Measurements from ENCODE around the gene SYNPR.

The SYNPR gene

GRCh38 chr3:63370094-63370493 lies 92.0 kb downstream of the SYNPR start:
- DNase-seq (ENCODE audit: low read depth in 2 of 3, low spot score in 2 of 3) = no peak

- DNase-seq (ENCODE audit: low read depth in 2 of 3, low spot score in 2 of 3) = no peak
Measured at GRCh38 chr3:63383040-63383439, 104.9 kb downstream of the SYNPR start.

- DNase-seq (ENCODE audit: low read depth in 2 of 3, low spot score in 2 of 3) = no peak
Measured at GRCh38 chr3:63384382-63384781, 106.3 kb downstream of the SYNPR start.

- no peak for DNase-seq (ENCODE audit: low read depth in 2 of 3, low spot score in 2 of 3)
Measured at GRCh38 chr3:63385629-63386028, 107.5 kb downstream of the SYNPR start.

GRCh38 chr3:63386568-63386967 lies 108.5 kb downstream of the SYNPR start:
- DNase-seq (ENCODE audit: low read depth in 2 of 3, low spot score in 2 of 3) = no peak

GRCh38 chr3:63387568-63387967 lies 109.5 kb downstream of the SYNPR start:
- no peak for DNase-seq (ENCODE audit: low read depth in 2 of 3, low spot score in 2 of 3)

- no peak for DNase-seq (ENCODE audit: low read depth in 2 of 3, low spot score in 2 of 3)
Measured at GRCh38 chr3:63390710-63391230, 112.7 kb downstream of the SYNPR start.

GRCh38 chr3:63395960-63396359 lies 117.9 kb downstream of the SYNPR start:
- no peak for DNase-seq (ENCODE audit: low read depth in 2 of 3, low spot score in 2 of 3)

GRCh38 chr3:63400246-63400860 lies 122.2 kb downstream of the SYNPR start:
- no peak for DNase-seq (ENCODE audit: low read depth in 2 of 3, low spot score in 2 of 3)

GRCh38 chr3:63405882-63406281 lies 127.8 kb downstream of the SYNPR start:
- DNase-seq (ENCODE audit: low read depth in 2 of 3, low spot score in 2 of 3) = no peak

- DNase-seq (ENCODE audit: low read depth in 2 of 3, low spot score in 2 of 3) = no peak
Measured at GRCh38 chr3:63413523-63413922, 135.4 kb downstream of the SYNPR start.

GRCh38 chr3:63414607-63415006 lies 136.5 kb downstream of the SYNPR start:
- no peak for DNase-seq (ENCODE audit: low read depth in 2 of 3, low spot score in 2 of 3)

GRCh38 chr3:63429905-63430304 lies 151.8 kb downstream of the SYNPR start:
- DNase-seq (ENCODE audit: low read depth in 2 of 3, low spot score in 2 of 3) = no peak

- DNase-seq (ENCODE audit: low read depth in 2 of 3, low spot score in 2 of 3) = no peak
Measured at GRCh38 chr3:63430875-63431274, 152.8 kb downstream of the SYNPR start.

GRCh38 chr3:63437858-63438257 lies 159.8 kb downstream of the SYNPR start:
- DNase-seq (ENCODE audit: low read depth in 2 of 3, low spot score in 2 of 3) = no peak

GRCh38 chr3:63438826-63439371 lies 160.8 kb downstream of the SYNPR start:
- DNase-seq (ENCODE audit: low read depth in 2 of 3, low spot score in 2 of 3) = no peak

- DNase-seq (ENCODE audit: low read depth in 2 of 3, low spot score in 2 of 3) = no peak
Measured at GRCh38 chr3:63441262-63441661, 163.2 kb downstream of the SYNPR start.

GRCh38 chr3:63442918-63443317 lies 164.8 kb downstream of the SYNPR start:
- DNase-seq (ENCODE audit: low read depth in 2 of 3, low spot score in 2 of 3) = no peak

GRCh38 chr3:63450023-63450422 lies 171.9 kb downstream of the SYNPR start:
- DNase-seq (ENCODE audit: low read depth in 2 of 3, low spot score in 2 of 3) = no peak

GRCh38 chr3:63450634-63451363 lies 172.7 kb downstream of the SYNPR start:
- no peak for DNase-seq (ENCODE audit: low read depth in 2 of 3, low spot score in 2 of 3)

GRCh38 chr3:63456901-63457300 lies 178.8 kb downstream of the SYNPR start:
- DNase-seq (ENCODE audit: low read depth in 2 of 3, low spot score in 2 of 3) = no peak

GRCh38 chr3:63458405-63458804 lies 180.3 kb downstream of the SYNPR start:
- no peak for DNase-seq (ENCODE audit: low read depth in 2 of 3, low spot score in 2 of 3)
